TTC549 (cell line): ENCODE measurements around the gene IGF2BP1.
A peak's percentile ranks its signal among the peaks of the same experiment; 100 is the strongest.
"Not testable (repeated sequence)": the region's sequence is repeated elsewhere in the genome, so short reads cannot be mapped to it uniquely, and the experiment has no call there.

ENCODE experiments used
- FAIRE-seq: peaks from 2 replicates; lab custom pipeline; 2012; peaks lifted over from hg19 to GRCh38; lab: Jason Lieb, UNC

IGF2BP1 gene

GRCh38 chr17:48995974-48996721 is 1.0 kb upstream of the IGF2BP1 start:
- peak; percentile 9 for FAIRE-seq

- no peak for FAIRE-seq
Observed at GRCh38 chr17:48996722-48997102, 473 bp upstream of the IGF2BP1 start.

GRCh38 chr17:48997827-48998586 is 822 bp downstream of the IGF2BP1 start:
- FAIRE-seq = no peak

GRCh38 chr17:48998587-48999440 is 1.6 kb downstream of the IGF2BP1 start:
- FAIRE-seq = no peak

- peak; percentile 36 for FAIRE-seq
Observed at GRCh38 chr17:49000943-49001342, 3.8 kb downstream of the IGF2BP1 start.

- FAIRE-seq = no peak
Observed at GRCh38 chr17:49001671-49002070, 4.5 kb downstream of the IGF2BP1 start.

- peak; percentile 54 for FAIRE-seq
Observed at GRCh38 chr17:49002331-49002730, 5.1 kb downstream of the IGF2BP1 start.

GRCh38 chr17:49002766-49003165 is 5.6 kb downstream of the IGF2BP1 start:
- FAIRE-seq = no peak

- FAIRE-seq = no peak
Observed at GRCh38 chr17:49003557-49004511, 6.6 kb downstream of the IGF2BP1 start.

- FAIRE-seq = no peak
Observed at GRCh38 chr17:49005140-49005539, 8.0 kb downstream of the IGF2BP1 start.

- not testable (repeated sequence) for FAIRE-seq
Observed at GRCh38 chr17:49008908-49009307, 11.7 kb downstream of the IGF2BP1 start.

GRCh38 chr17:49012769-49013255 is 15.6 kb downstream of the IGF2BP1 start:
- FAIRE-seq = no peak

- no peak for FAIRE-seq
Observed at GRCh38 chr17:49013311-49014213, 16.4 kb downstream of the IGF2BP1 start.

- FAIRE-seq = no peak
Observed at GRCh38 chr17:49015179-49015923, 18.2 kb downstream of the IGF2BP1 start.

- FAIRE-seq = no peak
Observed at GRCh38 chr17:49015924-49016774, 19.0 kb downstream of the IGF2BP1 start.

GRCh38 chr17:49016775-49017463 is 19.7 kb downstream of the IGF2BP1 start:
- FAIRE-seq = no peak

- no peak for FAIRE-seq
Observed at GRCh38 chr17:49018116-49018612, 21.0 kb downstream of the IGF2BP1 start.

GRCh38 chr17:49018748-49019147 is 21.6 kb downstream of the IGF2BP1 start:
- FAIRE-seq = no peak
